ENCODE measurements around the gene SLC39A7. TPM values are rescaled to one million over a fixed set of nuclear protein-coding genes. Genes with fewer than 3 reads are reported as not detected.

The SLC39A7 gene
- total RNA-seq, 2 donors from 2014 or later, result 71.3 to 106 TPM

GRCh38 chr6:33181141-33181540 is 19.5 kb upstream of the SLC39A7 start:
- Histone ChIP-seq H3K4me3 (no peak overlapping the region), H3K4me1 (ENCODE audit: control insufficient read depth in 1 of 2, low read depth in 2 of 2) (no peaks in the 10 kb centered on the region), H3K9me3 (no peaks in the 10 kb centered on the region), H3K36me3 (no peaks in the 10 kb centered on the region), H3K27me3 (replicated peaks; ENCODE audit: insufficient read depth) (no peaks in the 10 kb centered on the region), H3K27ac (no peak overlapping the region)
- DNase-seq (ENCODE audit: low spot score) (no peak), ATAC-seq (ENCODE audit: insufficient number of reproducible peaks, low FRiP score, low read depth) (no peak)
- TF ChIP-seq CTCF (IDR thresholded peaks at IDR 0.05), result no peak

DNA sequence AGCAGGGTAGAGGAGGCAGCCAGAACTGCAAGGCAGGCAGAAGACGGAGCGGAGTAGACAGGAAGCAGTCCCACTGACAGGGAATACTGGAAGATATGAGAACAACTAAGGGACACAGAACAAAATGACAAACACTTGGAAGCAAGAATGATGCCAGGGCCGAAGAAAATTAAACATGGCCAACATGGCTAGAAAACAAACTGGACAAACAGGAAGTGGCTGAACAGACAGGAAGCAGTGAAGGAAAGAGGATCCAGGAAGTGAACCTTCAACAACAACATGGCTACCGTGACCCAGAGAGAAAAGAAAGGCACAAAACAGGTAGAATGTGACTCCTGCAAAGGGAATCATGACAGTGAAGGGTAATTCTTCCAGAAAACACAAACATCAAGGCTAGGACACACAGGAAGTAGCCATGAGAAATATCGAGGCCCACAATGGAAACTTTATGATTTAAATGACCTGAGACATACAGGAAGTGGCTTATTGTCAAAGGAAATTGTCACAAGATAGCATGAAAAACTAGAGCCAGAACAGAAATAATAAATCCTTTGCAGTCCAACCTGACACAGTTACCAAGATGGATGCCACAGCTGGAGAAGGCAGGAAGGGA is 17.5 kb upstream of the SLC39A7 start:
- Histone ChIP-seq H3K4me3 (no peak overlapping the region), H3K27me3 (replicated peaks; ENCODE audit: insufficient read depth) (no peaks in the 10 kb centered on the region), H3K9me3 (no peaks in the 10 kb centered on the region), H3K27ac (no peak overlapping the region), H3K36me3 (no peaks in the 10 kb centered on the region), H3K4me1 (ENCODE audit: control insufficient read depth in 1 of 2, low read depth in 2 of 2) (no peaks in the 10 kb centered on the region)
- no peak for TF ChIP-seq CTCF (IDR thresholded peaks at IDR 0.05)
- DNase-seq (ENCODE audit: low spot score) (no peak), ATAC-seq (ENCODE audit: insufficient number of reproducible peaks, low FRiP score, low read depth) (no peak)

DNA sequence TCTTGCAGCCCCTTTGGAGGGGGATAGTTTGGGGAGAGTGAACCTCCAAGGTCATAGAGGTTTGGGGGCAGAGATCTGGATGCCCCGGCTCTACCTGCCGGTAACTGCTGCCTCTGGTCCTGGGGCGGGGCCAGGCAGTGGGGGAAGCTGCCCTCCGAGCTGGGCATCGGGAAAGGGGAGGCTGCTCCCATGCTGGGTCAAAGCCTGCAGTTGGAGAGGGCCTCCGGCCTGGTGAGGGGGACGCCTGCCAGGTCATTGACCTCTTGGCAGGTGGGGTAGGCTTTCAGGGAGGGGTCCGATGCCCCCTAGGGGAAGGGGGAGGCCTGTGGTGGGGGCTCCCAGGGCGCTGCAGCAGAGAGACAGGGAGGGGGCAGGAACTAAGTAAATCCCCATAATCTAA is 15.5 kb upstream of the SLC39A7 start:
- DNase-seq (ENCODE audit: low spot score) (no peak), ATAC-seq (ENCODE audit: insufficient number of reproducible peaks, low FRiP score, low read depth) (no peak)
- H3K4me1 ChIP-seq (ENCODE audit: control insufficient read depth in 1 of 2, low read depth in 2 of 2), result no peaks in the 10 kb centered on the region
- no peak overlapping the region for H3K4me3 ChIP-seq
- H3K27me3 ChIP-seq (replicated peaks; ENCODE audit: insufficient read depth), result no peaks in the 10 kb centered on the region
- H3K9me3 ChIP-seq, result no peaks in the 10 kb centered on the region
- H3K27ac ChIP-seq, result no peak overlapping the region
- H3K36me3 ChIP-seq, result no peaks in the 10 kb centered on the region
- no peak for TF ChIP-seq CTCF (IDR thresholded peaks at IDR 0.05)

GRCh38 chr6:33185654-33186187 is 14.9 kb upstream of the SLC39A7 start:
- DNase-seq (ENCODE audit: low spot score) (no peak), ATAC-seq (ENCODE audit: insufficient number of reproducible peaks, low FRiP score, low read depth) (no peak)
- H3K36me3 ChIP-seq, result no peaks in the 10 kb centered on the region
- H3K4me3 ChIP-seq, result no peak overlapping the region
- no peak overlapping the region for H3K27ac ChIP-seq
- no peaks in the 10 kb centered on the region for H3K9me3 ChIP-seq
- H3K4me1 ChIP-seq (ENCODE audit: control insufficient read depth in 1 of 2, low read depth in 2 of 2), result no peaks in the 10 kb centered on the region
- no peak for TF ChIP-seq CTCF (IDR thresholded peaks at IDR 0.05)
- H3K27me3 ChIP-seq (replicated peaks; ENCODE audit: insufficient read depth), result no peaks in the 10 kb centered on the region

- TF ChIP-seq CTCF (IDR thresholded peaks at IDR 0.05), result no peak
- H3K27me3 ChIP-seq (replicated peaks; ENCODE audit: insufficient read depth), result peaks cover 14% of the 10 kb centered on the region
Observed at GRCh38 chr6:33187809-33188208, 12.9 kb upstream of the SLC39A7 start.

More at GRCh38 chr6:33187809-33188208, 12.9 kb upstream of the SLC39A7 start:
- Histone ChIP-seq H3K36me3 (no peaks in the 10 kb centered on the region), H3K4me3 (no peak overlapping the region), H3K4me1 (ENCODE audit: control insufficient read depth in 1 of 2, low read depth in 2 of 2) (peaks cover 4 to 10% of the 10 kb centered on the region in 2 donors), H3K27ac (no peak overlapping the region), H3K9me3 (no peaks in the 10 kb centered on the region)
- DNase-seq (ENCODE audit: low spot score) (no peak), ATAC-seq (ENCODE audit: insufficient number of reproducible peaks, low FRiP score, low read depth) (no peak)

Measured in thoracic aorta (tissue), 2 donors.